HG02678 (cell line): ENCODE data around the gene HP1BP3.

Experiments used
- ATAC-seq: cut with Tn5 transposase; IDR thresholded peaks from one replicate; pipeline ENCODE4 v1.9.1; 2021; ENCODE audit warnings: mild to moderate bottlenecking, moderate library complexity; ENCODE audit not compliant: unreplicated experiment

HP1BP3 gene

GRCh38 chr1:20712215-20712577, 74.9 kb downstream of the HP1BP3 start:
- no peak for ATAC-seq

DNA sequence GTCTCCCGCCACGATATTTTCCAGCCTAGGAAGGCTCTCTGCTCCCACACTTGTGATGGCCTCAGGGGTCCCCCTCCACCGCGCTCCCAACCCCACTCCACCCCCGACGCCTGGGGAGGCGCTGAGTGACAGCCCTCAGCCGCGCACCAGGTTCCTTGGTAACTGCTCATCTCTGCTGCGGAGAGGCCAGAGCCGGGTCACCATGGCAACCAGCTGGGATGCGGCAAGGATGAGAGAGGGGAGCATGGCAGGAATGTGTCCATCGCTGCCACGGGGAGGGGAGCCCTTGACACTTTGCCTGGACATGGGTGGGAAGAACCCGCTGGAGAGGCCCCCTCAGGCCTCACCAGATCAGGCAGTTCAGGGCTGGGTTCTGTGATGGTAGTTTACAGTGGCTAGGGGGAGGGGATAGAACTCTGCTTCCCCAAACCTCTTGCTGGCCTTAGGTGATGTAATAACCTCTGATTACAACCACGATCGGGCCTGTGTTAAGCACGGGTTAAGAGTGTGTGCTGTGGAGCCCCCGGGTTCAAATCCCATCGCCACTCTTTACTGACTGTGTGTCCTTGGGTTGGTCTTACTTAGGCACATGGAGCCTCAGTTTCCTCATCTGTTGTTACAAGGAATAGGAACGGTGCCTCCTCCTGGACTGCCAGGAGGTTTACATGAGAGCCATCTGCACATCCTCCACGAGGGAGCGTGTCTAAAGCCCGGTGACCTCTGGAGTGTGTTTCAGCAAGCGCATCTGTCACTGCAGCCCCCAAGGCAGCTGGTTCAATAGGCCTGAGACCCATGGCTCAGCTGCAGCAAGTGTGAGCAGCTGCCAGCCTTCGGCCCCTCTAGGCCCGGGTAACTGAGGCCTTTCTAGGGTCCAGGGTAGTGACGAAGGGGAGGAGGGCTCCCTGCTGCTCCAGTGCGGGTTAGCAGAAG, 75.6 kb downstream of the HP1BP3 start:
- no peak for ATAC-seq

- no peak for ATAC-seq
Measured at GRCh38 chr1:20710469-20711284, 76.4 kb downstream of the HP1BP3 start.

GRCh38 chr1:20709868-20710267, 77.2 kb downstream of the HP1BP3 start:
- ATAC-seq, result no peak

DNA sequence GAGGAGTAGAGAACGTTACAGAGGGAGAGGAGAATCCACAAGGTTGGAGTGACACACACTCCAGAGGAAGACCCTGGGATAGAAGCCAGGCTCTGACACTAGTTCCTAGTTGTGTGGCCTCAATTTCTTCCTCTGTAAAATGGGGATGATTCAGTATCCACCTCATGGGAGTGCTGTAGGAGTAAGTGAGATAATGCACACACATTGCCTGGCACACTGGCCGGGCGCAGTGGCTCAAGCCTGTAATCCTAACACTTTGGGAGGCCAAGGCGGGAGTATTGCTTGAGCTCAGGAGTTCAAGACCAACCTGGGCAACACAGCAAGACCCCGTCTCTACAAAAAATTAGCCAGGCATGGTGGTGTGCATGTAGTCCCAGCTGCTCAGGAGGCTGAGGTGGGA, 78.2 kb downstream of the HP1BP3 start:
- ATAC-seq, result no peak

DNA sequence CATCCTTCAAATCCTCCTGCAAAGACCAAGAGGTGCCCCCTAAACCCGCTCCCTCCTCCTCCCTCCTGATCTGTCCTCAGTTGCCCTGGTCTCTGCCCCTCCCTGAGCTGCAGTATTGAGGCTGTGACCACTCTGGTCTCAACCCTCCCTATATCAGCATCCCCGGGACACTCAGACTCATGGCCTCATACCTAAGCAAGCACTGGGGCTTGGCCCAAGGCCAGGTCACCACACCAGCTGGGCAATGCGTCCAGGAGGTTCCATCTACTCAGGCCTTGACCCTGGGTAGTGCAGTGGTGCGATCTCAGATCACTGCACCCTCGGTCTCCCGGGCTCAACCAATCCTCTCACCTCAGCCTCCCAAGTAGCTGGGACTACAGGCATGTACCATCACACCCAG, 79.0 kb downstream of the HP1BP3 start:
- ATAC-seq, result no peak

- ATAC-seq, result no peak
Measured at GRCh38 chr1:20706841-20707240, 80.3 kb downstream of the HP1BP3 start.

- no peak for ATAC-seq
Measured at GRCh38 chr1:20705203-20705755, 81.8 kb downstream of the HP1BP3 start.

- ATAC-seq, result no peak
Measured at GRCh38 chr1:20704390-20705202, 82.5 kb downstream of the HP1BP3 start.

DNA sequence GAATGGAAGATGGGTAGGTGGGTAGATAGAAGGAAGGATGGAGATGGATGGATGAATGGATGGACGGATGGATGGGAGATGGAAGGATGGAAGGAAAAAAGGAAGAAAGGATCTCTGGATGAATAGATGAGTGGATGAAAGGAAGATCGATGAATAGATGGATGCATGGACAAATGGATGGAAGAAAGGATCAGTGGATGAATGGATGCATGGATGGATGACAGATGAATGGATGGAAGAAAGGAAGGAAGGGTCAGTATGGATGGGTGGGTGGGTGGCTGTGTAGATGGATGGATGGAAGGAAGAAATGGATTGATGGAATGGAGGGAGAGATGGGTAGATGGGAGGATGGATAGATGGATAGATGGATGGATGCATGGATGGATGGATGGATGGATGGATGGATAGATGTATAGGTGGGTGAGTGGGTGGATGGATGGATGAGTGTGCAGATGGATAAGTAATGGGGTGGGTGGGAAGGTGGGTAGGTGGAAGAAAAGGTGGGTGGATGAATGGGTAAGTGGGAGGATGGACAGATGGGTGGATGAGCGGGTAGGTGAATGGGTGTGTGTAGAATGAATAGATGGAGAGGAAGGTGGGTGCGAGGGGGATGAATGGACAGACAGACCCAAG, 83.9 kb downstream of the HP1BP3 start:
- no peak for ATAC-seq

GRCh38 chr1:20702416-20702815, 84.7 kb downstream of the HP1BP3 start:
- no peak for ATAC-seq

DNA sequence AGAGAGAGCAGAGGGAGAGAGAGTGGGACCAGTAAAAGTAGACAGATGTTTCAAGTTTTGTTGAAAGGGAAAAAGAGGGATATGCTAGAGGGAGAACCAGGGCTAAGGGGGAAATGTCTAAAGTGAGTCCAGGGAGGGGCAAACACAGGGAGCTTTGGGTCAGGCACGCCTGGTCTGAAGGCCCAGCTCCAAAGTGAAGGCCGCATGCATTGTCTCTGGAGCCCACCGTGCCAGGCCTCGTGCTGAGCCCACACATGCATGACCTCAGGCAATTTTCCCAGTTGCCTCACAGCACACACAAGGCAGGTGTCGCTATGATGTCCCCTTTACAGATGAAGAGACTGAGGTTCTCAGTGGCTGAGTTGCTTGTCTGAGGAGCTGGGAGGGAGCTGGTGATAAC, 85.3 kb downstream of the HP1BP3 start:
- no peak for ATAC-seq

GRCh38 chr1:20701446-20701845, 85.7 kb downstream of the HP1BP3 start:
- ATAC-seq, result no peak

GRCh38 chr1:20700636-20701215, 86.4 kb downstream of the HP1BP3 start:
- ATAC-seq, result no peak

- ATAC-seq, result no peak
Measured at GRCh38 chr1:20699558-20699957, 87.5 kb downstream of the HP1BP3 start.

DNA sequence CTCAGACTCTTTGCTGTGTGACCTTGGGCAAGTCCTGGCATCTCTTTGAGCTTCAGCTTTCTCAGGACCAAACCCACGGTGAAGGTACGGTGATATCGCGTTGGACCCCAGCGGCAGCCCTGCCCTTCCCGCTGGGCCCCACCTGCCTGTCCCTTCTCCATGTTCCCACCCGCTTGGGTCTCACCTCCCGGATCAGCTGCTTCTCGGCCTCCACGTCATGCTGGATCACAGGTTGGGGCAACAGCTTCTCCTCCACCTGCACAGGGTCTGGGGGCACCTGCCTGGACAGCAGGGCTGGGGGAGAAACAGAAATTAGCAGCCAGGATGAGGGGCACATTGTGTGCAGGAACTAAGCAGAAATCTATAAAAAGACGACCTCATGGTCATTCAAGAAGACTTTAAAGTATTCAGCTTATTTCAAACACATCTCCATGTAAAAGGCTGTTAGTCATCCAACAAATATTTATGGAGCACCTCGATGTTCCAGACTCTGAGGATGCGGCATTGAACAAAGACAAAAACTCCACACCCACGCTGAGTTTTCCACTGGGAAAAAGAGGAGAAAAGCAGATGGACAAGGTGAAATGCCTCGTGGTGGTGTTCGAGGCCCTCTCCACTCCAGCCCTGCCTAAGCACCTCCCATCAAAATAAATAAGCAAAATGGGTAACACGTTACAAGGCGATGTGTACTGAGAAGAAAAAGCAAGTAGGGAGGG, 88.8 kb downstream of the HP1BP3 start:
- ATAC-seq, result no peak

GRCh38 chr1:20697563-20697962, 89.5 kb downstream of the HP1BP3 start:
- ATAC-seq, result no peak

DNA sequence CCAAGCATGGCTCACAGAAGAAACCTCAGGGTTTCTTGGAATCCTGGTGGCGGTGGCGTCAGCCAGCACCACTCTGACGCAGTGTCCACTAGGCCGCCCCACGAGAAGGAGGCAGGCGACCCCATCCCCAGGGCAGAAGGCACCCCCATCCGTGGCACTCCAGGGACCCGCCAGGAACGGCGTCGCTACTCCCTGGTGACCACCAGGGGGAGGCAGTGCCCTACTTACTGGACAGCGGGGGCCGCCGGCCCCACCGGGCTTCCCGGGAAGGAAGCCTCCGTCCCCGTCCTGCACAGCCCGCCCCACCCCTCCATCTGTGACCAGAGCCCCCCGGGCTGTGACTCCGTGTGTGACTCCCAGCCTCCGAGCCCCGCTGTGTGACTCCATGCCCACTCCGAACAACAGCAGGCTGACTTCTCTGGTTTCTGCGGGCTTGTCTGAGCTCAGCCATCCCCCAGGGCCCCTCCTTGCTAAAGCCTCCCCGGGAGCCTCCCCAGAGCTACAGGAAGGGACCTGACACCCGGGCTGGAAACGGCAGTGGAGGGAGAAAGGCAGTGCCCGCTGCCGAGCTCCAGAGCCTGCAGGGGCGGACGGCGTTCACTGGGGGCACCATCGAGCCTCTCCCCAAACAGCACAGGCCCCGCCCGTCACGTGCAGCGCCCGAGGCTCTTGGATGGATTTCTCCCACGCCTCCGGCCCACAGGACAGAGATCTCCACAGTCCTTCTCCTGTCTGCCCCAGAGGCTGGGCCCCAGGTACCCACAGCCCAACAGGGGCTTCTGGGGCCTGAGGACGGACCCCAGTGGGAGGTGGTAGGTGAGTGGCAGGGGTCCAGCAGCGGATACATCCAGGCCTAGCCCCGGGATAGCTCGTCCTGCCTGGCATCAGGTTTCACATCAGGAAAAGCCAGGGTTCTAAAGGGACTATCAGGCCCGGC, 90.4 kb downstream of the HP1BP3 start:
- peak; percentile 71 for ATAC-seq
